GM18858 (cell line): ENCODE measurements around the gene CYB5R2.

Source experiments
- ATAC-seq: cut with Tn5 transposase; IDR thresholded peaks from one replicate; pipeline ENCODE4 v1.9.1; 2021; ENCODE audit not compliant: unreplicated experiment

The CYB5R2 gene

GRCh38 chr11:7672960-7673723 lies at the start of gene CYB5R2:
TSS of gene CYB5R2 (minus strand) at chr11:7673500. CDS start at chr11:7672825, 675 bp downstream.
- ATAC-seq, result no peak

- no peak for ATAC-seq
Observed at GRCh38 chr11:7714786-7715185, 41.5 kb upstream of the CYB5R2 start.

- no peak for ATAC-seq
Observed at GRCh38 chr11:7706377-7706776, 33.1 kb upstream of the CYB5R2 start, which contains the start of gene OVCH2. TSS of gene OVCH2 (minus strand) at chr11:7706477. CDS start at chr11:7706394, 83 bp downstream.

GRCh38 chr11:7703740-7704139 lies 30.4 kb upstream of the CYB5R2 start:
- no peak for ATAC-seq

GRCh38 chr11:7696424-7696823 lies 23.1 kb upstream of the CYB5R2 start:
- ATAC-seq, result no peak

DNA sequence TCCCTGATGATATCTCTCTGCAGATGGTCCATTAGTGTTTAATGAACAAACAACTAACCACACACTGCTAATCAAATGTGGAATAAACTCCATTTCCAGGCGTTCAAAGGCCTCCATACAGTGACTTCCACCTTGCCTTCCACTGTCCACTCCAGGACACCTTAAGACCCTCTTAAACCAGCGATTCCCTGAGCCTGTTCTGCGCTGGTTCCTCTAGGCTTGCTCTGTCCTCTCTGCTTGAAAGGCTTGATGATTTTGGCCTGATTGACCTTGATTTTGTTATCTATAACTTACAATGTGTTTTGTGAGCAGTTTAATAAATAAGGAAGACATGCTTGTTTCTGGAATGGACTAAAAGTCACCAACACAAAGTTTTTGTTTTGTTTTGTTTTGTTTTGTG lies 20.9 kb upstream of the CYB5R2 start:
- ATAC-seq, result no peak

- ATAC-seq, result no peak
Observed at GRCh38 chr11:7692426-7692825, 19.1 kb upstream of the CYB5R2 start.

GRCh38 chr11:7691759-7692350 lies 18.6 kb upstream of the CYB5R2 start:
- no peak for ATAC-seq

- ATAC-seq, result no peak
Observed at GRCh38 chr11:7690648-7691047, 17.3 kb upstream of the CYB5R2 start.

- ATAC-seq, result no peak
Observed at GRCh38 chr11:7689239-7689638, 15.9 kb upstream of the CYB5R2 start.

- ATAC-seq, result no peak
Observed at GRCh38 chr11:7688238-7688826, 15.0 kb upstream of the CYB5R2 start.

DNA sequence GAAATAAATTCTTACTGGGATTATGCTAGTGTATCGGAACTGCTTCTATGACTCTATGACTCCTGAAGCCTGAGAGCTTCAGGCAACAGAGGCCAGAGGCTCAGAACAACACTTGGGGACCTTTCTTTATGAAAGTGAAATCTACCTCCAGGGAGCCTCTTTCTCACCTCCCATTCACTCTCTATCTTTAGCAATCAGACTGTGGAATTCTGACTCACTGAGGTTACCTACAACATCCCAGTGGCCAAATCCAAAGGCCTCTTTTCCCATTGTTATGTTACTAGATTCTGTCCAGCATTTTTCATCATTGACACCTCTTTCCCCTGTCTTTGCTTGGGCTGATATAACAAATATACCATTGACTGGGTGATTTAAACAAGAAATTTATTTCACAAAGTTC lies 14.1 kb upstream of the CYB5R2 start:
- ATAC-seq, result no peak

- no peak for ATAC-seq
Observed at GRCh38 chr11:7686761-7687160, 13.5 kb upstream of the CYB5R2 start.

- no peak for ATAC-seq
Observed at GRCh38 chr11:7683571-7683970, 10.3 kb upstream of the CYB5R2 start.

- ATAC-seq, result no peak
Observed at GRCh38 chr11:7677796-7678201, 4.5 kb upstream of the CYB5R2 start.

DNA sequence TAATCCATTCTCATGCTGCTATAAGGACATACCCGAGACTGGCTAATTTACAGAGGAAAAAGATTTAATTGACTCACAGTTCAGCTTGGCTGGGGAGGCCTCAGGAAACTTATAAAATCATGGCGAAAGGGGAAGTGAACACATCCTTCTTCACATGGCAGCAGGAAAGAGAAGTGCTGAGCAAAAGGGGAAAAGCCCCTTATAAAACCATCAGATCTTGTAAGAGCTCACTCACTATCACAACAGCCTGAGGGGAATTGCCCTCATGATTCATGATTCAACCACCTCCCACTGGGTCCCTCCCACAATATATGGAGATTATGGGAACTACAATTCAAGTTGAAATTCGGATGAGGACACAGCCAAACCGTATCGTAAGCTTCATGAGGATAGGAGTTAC lies 3.8 kb upstream of the CYB5R2 start:
- ATAC-seq, result no peak

DNA sequence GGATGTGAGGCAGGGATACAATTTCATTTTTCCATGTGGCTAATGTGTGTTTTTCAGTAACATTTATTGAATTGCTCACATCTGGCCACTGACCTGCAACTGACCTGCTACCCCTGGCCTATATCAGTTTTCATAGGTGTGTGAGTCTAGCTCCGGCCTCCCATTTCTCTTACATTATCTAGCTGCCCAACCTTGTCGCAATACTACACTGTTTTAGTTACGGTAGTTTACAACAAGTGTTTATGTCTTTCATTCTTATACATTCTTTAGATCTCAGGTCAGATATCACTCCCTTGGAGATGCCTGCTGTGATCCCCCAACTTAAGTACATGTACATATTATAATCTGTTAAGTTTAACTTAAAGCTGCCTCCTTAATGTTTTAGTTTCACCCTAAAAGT lies 2.3 kb upstream of the CYB5R2 start:
- ATAC-seq, result no peak

DNA sequence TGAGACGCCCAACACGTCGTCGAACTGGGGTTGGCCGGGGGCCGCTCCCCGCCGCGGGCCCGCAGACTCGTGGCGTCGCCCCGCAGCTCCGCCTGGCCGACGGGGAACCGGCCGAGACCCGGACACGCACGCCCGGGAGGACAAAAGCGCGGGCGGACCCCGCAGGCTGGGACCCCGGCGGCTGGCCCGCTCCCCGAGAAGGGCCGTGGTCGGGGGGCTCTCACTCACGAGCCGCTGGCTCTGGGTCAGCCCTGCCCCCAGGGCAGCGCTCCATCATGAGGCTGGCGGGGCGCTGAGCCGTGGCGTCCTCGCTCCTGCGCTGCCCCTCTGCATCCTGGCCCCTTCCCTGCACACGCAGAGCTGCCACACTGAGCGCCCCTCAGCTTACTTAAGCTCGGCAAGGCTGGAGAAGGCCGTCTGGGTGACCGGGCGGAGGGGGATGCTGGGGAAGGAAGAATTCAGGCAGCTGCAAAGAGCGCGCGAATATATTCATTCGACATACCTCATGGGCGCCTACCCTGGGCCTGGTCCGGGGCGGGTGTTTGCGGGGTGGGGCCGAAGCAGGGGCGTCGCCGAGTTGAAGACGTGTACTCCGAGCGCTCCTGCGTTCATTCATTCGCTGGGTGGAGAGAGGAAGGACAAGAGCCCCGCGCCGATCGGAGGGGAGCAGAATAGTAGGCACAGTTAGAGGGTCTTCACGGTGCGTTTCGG lies 579 bp upstream of the CYB5R2 start:
- ATAC-seq, result no peak

DNA sequence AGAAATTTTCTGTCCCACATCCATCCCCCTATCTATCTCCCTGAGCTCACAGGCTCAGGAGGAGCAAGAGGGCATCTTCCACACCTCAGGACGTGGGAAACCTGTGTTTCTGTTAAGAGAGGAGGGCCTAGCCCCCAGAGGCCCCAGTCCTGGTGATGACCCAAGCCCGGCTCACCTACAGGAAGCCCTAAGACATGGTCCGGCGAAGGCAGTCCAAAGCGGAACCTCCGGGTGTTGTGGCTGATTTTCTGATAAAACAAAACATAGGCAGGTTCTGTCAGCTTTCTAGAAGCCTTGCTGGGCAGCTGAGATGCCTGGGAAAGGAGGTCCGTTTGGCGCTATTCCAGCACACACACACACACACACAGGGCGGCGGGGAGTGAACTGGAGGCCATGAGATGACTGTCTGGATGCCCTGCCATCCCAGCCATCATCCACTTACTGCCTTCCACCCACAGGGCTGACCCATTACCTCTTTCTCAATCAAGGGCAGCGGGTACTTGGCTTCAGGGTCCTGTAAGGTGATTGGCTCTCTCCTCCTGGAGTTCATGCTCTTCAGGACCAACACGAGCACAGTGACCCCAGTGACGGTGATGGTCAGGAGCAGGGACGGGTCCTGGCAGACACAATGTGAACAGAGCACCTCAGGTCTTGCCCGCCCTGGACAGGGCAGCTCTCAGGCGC lies 882 bp downstream of the CYB5R2 start:
- ATAC-seq, result peak; percentile 8

GRCh38 chr11:7671347-7672215 lies 1.7 kb downstream of the CYB5R2 start:
- ATAC-seq, result peak; percentile 65
